ENCODE measurements around the gene CFL2. TPM values are rescaled to one million over a fixed set of nuclear protein-coding genes. Genes with fewer than 3 reads are reported as not detected.

CFL2 gene
- total and polyA plus RNA-seq, 11 donors: 381 to 1,097 (median 556) TPM

- no peaks in the 10 kb centered on the region for H3K9me3 ChIP-seq
- ATAC-seq: no peak
- no peak overlapping the region for H3K27ac ChIP-seq
- 82 to 88% (median 84%) methylated on average over 8 of the region's 8 CpGs for WGBS, 4 donors
- no peak for DNase-seq
- H3K4me1 ChIP-seq: peaks cover 0 to 7% (median 0%) of the 10 kb centered on the region in 12 donors
- TF ChIP-seq CTCF (IDR thresholded peaks at IDR 0.05) (no peak), POLR2A (IDR thresholded peaks at IDR 0.05) (no peak)
- H3K36me3 ChIP-seq: no peaks in the 10 kb centered on the region
- H3K27me3 ChIP-seq: peaks cover 0 to 5% (median 0%) of the 10 kb centered on the region in 9 donors
- no peak overlapping the region for H3K4me3 ChIP-seq
- intact Hi-C loops (cut with DNase I): loop anchor here in 1 of 10 donors (5.0 kb wide), 1 partner anchor 36 kb away; no protein-coding TSS in a partner anchor
Observed at GRCh38 chr14:34680806-34681479, 33.5 kb downstream of the CFL2 start.

- Histone ChIP-seq H3K4me1 (peaks cover 0 to 7% (median 0%) of the 10 kb centered on the region in 12 donors), H3K27ac (no peak overlapping the region), H3K9me3 (no peaks in the 10 kb centered on the region), H3K4me3 (no peak overlapping the region), H3K27me3 (peaks cover 0 to 1% (median 0%) of the 10 kb centered on the region in 9 donors), H3K36me3 (no peaks in the 10 kb centered on the region)
- WGBS, 4 donors: 85 to 94% (median 93%) methylated on average over 8 of the region's 8 CpGs
- TF ChIP-seq CTCF (IDR thresholded peaks at IDR 0.05): no peak
- no peak for TF ChIP-seq POLR2A (IDR thresholded peaks at IDR 0.05)
- intact Hi-C loops (cut with DNase I): loop anchor here in 3 of 10 donors (5.0 to 10.0 kb wide), 3 partner anchors 196 to 736 kb away; partner anchors contain the start of gene BAZ1A (in 1 of the 3)
- no peak for DNase-seq
- ATAC-seq: no peak
Observed at GRCh38 chr14:34678735-34679134, 35.7 kb downstream of the CFL2 start.

GRCh38 chr14:34678306-34678705 is 36.1 kb downstream of the CFL2 start:
- ATAC-seq (no peak), DNase-seq (no peak)
- Histone ChIP-seq H3K36me3 (no peaks in the 10 kb centered on the region), H3K4me3 (no peak overlapping the region), H3K27ac (no peak overlapping the region), H3K4me1 (peaks cover 0 to 6% (median 0%) of the 10 kb centered on the region in 12 donors), H3K27me3 (no peaks in the 10 kb centered on the region), H3K9me3 (no peaks in the 10 kb centered on the region)
- TF ChIP-seq POLR2A (IDR thresholded peaks at IDR 0.05) (no peak), CTCF (IDR thresholded peaks at IDR 0.05) (no peak)
- 60 to 76% (median 66%) methylated on average over 7 of the region's 7 CpGs for WGBS, 4 donors
- intact Hi-C loops (cut with DNase I): loop anchor here in 3 of 10 donors (5.0 to 10.0 kb wide), 3 partner anchors 196 to 736 kb away; partner anchors contain the start of gene BAZ1A (in 1 of the 3)

GRCh38 chr14:34676516-34677211 is 37.7 kb downstream of the CFL2 start:
- ATAC-seq: no peak
- Histone ChIP-seq H3K4me3 (no peak overlapping the region), H3K27me3 (no peaks in the 10 kb centered on the region), H3K9me3 (no peaks in the 10 kb centered on the region), H3K4me1 (peaks cover 0 to 8% (median 0%) of the 10 kb centered on the region in 12 donors), H3K27ac (no peak overlapping the region), H3K36me3 (no peaks in the 10 kb centered on the region)
- 75 to 87% (median 82%) methylated on average over 7 of the region's 7 CpGs for WGBS, 4 donors
- no peak for DNase-seq
- intact Hi-C loops (cut with DNase I): loop anchor here in 3 of 10 donors (5.0 to 10.0 kb wide), 3 partner anchors 198 to 738 kb away; partner anchors contain the start of gene BAZ1A (in 1 of the 3)
- TF ChIP-seq POLR2A (IDR thresholded peaks at IDR 0.05) (no peak), CTCF (IDR thresholded peaks at IDR 0.05) (no peak)
